HG03342 (cell line): ENCODE results near the gene OR6Y1.

Source experiments
- ATAC-seq: cut with Tn5 transposase; IDR thresholded peaks from one replicate; pipeline ENCODE4 v1.9.1; 2021; ENCODE audit warnings: mild to moderate bottlenecking, moderate library complexity; ENCODE audit not compliant: unreplicated experiment

Gene OR6Y1

DNA sequence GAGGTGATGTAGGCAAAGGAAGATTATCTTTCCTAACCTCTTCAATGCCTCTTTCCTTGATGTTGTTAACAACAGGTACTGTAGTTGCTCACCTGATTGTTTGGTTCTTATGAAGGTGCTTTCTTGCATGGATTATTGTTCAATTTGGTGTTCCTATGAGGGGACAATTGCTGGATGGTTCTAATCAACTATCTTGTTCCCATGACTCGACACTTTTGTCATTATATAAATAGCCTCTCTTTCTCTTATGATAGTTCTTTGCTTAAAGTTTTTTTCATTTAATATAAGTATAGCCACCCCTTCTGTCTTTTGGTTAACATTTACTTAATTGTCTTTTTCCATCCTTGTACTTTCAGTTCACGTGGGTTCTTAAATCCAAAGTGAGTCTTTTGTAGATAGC is 46.7 kb downstream of the OR6Y1 start:
- ATAC-seq: no peak

DNA sequence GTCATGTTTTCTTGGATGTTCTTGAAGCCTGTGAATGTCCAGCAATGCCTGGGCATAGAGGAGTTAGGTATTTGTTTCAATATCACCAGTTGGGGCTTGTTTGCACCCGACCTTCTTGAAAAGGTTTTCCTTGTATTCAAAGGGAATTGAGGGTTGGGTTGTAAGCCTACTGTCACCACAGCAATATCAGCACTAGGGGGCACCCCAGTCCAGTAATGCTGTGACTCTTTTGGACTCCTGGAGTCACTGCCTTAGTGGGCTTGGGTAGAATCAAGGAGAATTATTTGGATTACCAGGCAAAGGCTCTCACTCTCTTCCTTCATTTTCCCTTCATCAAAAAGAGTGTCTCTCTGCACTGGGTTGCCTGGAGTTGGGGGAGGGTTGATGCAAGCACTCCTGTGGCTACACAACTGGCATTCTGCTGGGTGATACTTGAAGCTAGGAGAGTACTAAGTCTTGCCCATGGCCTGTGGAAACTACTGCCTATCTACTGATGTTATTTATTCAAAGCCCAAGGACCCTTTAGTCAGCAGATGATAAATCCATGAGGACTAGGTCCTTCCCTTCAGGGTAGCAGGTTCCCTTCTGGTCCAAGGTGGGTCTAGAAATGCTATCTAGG is 47.7 kb downstream of the OR6Y1 start:
- no peak for ATAC-seq

DNA sequence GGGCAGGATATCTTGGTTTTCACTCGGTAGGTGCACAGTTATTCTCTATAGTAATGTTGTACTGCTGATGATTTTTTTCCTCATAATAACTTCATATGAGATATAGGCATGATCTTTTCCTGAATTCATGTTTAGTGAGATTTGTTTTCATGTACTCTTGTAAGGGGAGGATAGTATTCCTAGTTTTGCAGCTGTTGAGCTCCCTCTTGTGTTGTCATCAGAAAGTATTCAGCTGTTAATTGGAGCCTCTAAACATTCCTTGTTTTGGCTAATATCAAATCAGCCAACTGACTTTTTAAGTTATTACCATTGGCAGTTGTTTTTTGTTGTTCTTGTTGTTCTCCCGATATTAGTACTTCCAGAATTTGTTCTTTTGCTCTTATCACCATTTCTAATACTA is 57.8 kb downstream of the OR6Y1 start:
- ATAC-seq: no peak

DNA sequence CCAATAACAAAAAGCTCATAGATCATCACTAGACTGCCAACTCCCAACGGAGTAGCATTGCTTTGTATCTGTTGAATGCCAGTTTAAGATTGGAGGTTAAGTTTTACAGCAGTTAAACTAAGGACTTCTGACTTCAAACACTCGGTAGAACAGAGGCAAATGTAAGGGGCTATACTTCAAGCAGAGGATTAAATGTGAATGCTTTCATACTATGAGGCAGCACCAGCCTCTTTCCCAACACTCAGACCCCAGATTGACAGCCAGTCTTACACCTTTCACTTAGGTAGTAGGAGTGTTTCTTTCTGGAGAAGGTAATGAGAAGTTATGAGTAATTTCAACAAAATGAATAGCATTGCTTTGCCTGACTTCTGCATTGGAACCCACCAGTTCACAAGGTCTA is 59.4 kb downstream of the OR6Y1 start:
- ATAC-seq: no peak
